Mesodermal cell (in vitro differentiated cells): Measurements from ENCODE around the gene GPANK1.

Source experiments
- H3K27ac ChIP-seq: 2 replicates; pipeline ENCODE4 v1.7.0; 2013; ENCODE audit warnings: mild to moderate bottlenecking, low read depth, low read length, moderate library complexity; ENCODE audit not compliant: severe bottlenecking
- H3K36me3 ChIP-seq: 2 replicates; pipeline ENCODE4 v1.7.1; 2013; ENCODE audit warnings: mild to moderate bottlenecking, low read length, moderate library complexity; ENCODE audit not compliant: control insufficient read depth, insufficient read depth
- H3K4me1 ChIP-seq: one replicate; pipeline ENCODE4 v1.7.1; 2013; ENCODE audit warnings: mild to moderate bottlenecking, low read length; ENCODE audit not compliant: insufficient read depth, control insufficient read depth, poor library complexity, severe bottlenecking
- H3K4me3 ChIP-seq: 2 replicates; pipeline ENCODE4 v1.7.0; 2013; ENCODE audit warnings: low read length, control low read depth, mild to moderate bottlenecking; ENCODE audit not compliant: insufficient read depth, poor library complexity, severe bottlenecking; ENCODE audit errors: extremely low read depth
- H3K9me3 ChIP-seq: 2 replicates; pipeline ENCODE4 v1.7.1; 2013; ENCODE audit warnings: mild to moderate bottlenecking, low read length, moderate library complexity; ENCODE audit not compliant: control insufficient read depth
- WGBS, 2 experiments: methylation state at CpG; one replicate each; pipeline ENCODE4 v1.1.5; 2013; ENCODE audit warnings: missing lambda C conversion rate in 2 of 2; ENCODE audit not compliant: insufficient coverage in 2 of 2; 5-methylcytosine and 5-hydroxymethylcytosine counted together

GPANK1 gene

DNA sequence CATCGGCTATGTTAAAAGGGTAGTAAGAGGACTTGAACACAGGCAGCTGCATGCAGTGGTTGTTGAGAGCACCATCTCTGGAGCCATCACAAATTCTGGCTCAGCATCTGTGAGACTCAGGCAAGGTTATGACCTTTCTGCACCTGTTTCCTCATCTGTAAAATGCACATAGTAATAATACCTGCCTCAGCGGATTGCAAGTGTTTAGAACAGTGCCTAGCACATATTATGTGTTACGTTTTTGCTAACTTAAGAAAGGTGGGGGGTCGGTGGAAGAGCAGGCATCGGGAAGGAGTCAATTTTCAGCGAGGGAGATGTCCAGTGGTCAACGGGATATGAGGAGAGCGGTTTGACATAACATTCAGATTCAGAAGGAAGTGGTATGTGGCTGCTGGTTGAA is 13.2 kb upstream of the GPANK1 start:
- 81 to 88% methylated on average over 7 to 8 of the region's 8 CpGs for WGBS, 2 experiments
- Histone ChIP-seq H3K9me3 (no peaks in the 10 kb centered on the region), H3K27ac (no peak overlapping the region), H3K36me3 (peaks cover 12% of the 10 kb centered on the region), H3K4me3 (no peak overlapping the region), H3K4me1 (peaks cover 9% of the 10 kb centered on the region)

DNA sequence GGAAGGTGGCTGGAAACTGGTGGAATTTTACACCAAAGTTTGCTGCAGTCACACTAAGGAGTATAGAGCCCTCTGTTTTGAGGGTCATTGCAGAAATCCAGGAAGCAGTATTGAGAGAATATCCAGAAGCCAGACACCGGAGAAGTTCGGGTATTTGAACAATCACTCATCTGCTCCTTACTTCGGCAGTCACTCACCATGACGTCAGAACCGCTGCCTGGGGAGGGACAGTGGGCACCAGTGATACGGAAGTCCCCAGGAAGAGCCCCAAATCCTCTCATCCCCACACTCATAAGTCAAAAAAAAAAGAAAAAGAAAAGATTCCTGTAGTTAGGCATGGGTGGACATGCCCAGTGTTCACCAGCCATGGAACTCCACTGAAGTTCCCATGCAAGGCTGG is 12.1 kb upstream of the GPANK1 start:
- peaks cover 5% of the 10 kb centered on the region for H3K4me1 ChIP-seq
- H3K4me3 ChIP-seq, result no peak overlapping the region
- H3K36me3 ChIP-seq, result peaks cover 21% of the 10 kb centered on the region
- no peak overlapping the region for H3K27ac ChIP-seq
- WGBS, 2 experiments, result 88 to 100% methylated on average over 2 to 4 of the region's 6 CpGs
- H3K9me3 ChIP-seq, result no peaks in the 10 kb centered on the region

DNA sequence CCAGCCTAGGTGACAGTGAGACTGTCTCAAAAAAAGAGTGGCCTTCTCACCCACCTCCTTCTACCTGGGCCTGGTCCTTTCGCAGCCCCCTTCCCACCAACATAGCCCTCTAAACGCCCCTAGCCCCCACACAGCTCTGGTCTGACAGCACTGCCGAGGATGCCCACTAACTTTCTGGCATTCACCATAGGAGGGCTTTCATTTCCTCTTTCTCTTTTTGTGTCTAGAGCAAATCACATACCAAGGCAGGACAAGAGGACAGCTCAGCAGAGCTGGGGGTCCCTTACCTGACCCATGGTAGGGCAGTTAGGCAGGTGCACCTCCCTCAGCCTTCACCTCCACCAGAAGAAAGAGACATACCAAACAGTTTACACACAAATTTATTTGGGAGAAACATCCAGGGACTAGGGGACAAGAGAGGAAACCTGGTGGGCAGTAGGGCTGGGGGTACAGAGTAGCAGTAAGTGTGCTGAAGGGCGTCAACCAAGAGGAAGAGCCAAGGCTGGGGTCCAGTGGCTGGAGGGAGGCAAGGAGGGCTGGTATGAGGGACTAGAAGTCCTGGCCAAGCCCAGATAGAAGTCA is 11.6 kb upstream of the GPANK1 start:
- 83 to 100% methylated on average over 2 to 4 of the region's 4 CpGs for WGBS, 2 experiments
- H3K9me3 ChIP-seq, result no peaks in the 10 kb centered on the region
- H3K4me1 ChIP-seq, result peaks cover 5% of the 10 kb centered on the region
- H3K27ac ChIP-seq, result no peak overlapping the region
- H3K4me3 ChIP-seq, result no peak overlapping the region
- peaks cover 26% of the 10 kb centered on the region for H3K36me3 ChIP-seq

DNA sequence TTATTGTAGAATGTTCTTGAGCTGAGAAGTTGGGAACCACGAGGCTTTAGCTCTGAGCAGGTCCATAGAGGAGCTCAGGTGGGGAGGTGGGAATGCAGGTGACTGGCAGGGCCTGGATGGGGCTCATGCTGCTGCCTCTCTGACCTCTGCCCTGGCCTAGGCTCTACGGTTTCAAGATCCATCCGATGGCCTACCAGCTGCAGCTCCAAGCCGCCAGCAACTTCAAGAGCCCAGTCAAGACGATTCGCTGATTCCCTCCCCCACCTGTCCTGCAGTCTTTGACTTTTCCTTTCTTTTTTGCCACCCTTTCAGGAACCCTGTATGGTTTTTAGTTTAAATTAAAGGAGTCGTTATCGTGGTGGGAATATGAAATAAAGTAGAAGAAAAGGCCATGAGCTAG is 4.9 kb upstream of the GPANK1 start, which contains the start of gene LY6G5B:
Gene LY6G5B (plus strand): TSS at position 301 of the 400 bp plus-strand sequence. CDS start 975 bp downstream, outside the sequence.
- Histone ChIP-seq H3K4me1 (peaks cover 4% of the 10 kb centered on the region), H3K4me3 (no peak within 1 kb of the TSS), H3K36me3 (peaks cover 68% of the 10 kb centered on the region), H3K27ac (no peak within 1 kb of the TSS), H3K9me3 (no peaks in the 10 kb centered on the region)
- 90 to 100% methylated on average over 2 to 6 of the region's 8 CpGs for WGBS, 2 experiments

DNA sequence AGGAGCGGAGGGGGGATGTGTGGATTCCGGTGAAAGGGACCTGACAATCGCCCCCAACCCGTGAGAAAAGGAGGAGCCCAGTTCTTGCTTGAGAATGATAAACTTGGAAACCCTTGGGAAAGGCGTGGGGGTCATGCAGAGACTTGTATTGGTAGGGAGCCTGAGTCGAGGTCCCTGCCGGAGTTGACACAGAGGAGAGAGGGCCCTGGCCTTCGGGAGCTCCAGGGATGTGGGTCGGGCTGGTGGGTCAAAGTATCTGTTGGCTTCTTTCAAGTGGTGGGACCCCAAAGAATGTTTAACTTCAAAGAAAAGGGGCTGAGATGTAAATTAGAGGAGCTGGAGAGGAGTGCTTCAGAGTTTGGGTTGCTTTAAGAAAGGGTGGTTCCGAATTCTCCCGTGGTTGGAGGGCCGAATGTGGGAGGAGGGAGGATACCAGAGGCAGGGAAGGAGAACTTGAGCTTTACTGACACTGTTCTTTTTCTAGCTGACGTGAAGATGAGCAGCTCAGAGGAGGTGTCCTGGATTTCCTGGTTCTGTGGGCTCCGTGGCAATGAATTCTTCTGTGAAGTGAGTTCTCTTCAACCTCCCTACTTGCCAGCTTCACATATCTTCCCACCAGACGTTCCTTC is 1.7 kb upstream of the GPANK1 start:
- Histone ChIP-seq H3K4me3 (peak overlapping the region; percentile 79), H3K27ac (peak overlapping the region; percentile 62), H3K4me1 (peaks cover 19% of the 10 kb centered on the region), H3K36me3 (peaks cover 67% of the 10 kb centered on the region), H3K9me3 (no peaks in the 10 kb centered on the region)
- 12 to 15% methylated on average over 13 to 14 of the region's 15 CpGs for WGBS, 2 experiments

DNA sequence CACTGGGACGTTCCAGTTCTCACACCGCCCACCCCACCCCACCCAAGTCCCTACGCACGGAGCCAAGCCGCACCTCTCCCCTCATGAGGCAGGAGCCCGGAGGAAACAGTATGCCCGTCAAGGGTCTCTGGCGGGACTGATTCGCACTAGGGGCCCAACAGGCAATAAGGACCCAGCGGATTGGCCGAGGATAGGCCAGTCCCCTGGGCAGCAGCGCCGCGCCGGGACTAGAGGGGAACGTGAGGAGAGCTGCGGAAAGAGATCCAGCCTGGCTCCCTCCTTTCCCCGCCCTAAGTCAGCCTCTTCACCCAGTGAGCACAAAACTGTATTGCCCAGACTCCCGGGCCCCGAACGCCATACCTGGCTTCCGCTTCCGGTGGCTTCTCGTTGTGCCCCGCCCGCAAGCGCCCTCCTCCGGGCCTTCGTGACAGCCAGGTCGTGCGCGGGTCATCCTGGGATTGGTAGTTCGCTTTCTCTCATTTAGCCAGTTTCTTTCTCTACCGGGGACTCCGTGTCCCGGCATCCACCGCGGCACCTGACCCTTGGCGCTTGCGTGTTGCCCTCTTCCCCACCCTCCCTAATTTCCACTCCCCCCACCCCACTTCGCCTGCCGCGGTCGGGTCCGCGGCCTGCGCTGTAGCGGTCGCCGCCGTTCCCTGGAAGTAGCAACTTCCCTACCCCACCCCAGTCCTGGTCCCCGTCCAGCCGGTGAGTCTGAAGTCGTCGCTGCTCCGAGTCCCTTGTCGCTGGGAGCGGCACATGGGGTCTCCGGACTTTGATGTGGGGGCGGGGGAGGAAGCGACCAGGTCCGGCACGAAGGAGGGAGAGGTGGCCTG is 922 bp upstream of the GPANK1 start, which contains the start of gene CSNK2B:
Gene CSNK2B (plus strand): TSS at position 580 of the 836 bp plus-strand sequence. CDS start 752 bp downstream, outside the sequence.
- Histone ChIP-seq H3K27ac (peak within 1 kb of the TSS; percentile 96), H3K9me3 (no peaks in the 10 kb centered on the region), H3K4me1 (peaks cover 19% of the 10 kb centered on the region), H3K36me3 (peaks cover 63% of the 10 kb centered on the region), H3K4me3 (peak within 1 kb of the TSS; percentile 79)
- WGBS, 2 experiments, result 0 to 1% methylated on average over 39 to 53 of the region's 63 CpGs

DNA sequence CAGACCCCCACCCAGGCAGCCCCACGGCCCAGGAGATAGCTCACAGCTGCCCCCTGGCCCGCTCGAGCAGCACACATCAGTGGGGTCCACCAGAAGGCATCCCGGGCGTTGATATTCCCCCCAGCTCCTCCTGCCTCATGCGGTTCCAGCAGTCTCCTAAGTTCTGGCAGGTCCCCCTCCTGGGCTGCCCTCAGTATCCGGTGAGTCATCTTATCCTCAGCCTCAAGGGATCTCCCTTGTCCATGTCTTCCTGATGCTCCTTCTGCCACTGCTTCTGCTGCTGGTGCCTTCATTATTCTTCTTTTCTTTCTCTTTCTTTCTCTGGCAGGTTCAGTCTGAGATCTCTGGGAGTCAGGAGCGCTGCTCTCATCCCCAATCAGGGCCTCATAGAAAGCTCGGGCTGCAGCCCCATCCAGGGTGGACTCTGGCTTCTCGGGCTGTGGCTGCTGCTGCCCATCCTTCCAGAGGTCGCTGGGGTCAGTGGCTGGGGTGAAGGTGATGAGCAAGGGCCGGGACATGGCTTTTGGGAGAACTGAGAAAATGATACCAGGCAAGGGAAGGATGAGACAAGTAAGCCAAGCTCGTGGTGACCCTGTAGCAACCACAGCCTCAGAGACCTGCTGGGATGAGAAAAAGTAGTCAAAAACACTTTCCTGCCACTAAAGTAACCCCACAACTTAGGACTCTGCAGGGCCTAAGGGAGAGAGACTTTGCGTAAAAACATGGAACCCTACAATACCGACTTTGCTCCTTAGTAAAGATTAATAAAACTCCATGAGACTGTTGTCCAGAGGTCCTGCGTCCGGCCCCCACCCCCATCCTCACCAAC is 622 bp downstream of the GPANK1 start:
- Histone ChIP-seq H3K4me3 (peak overlapping the region; percentile 79), H3K4me1 (peaks cover 26% of the 10 kb centered on the region), H3K36me3 (peaks cover 50% of the 10 kb centered on the region), H3K27ac (peak overlapping the region; percentile 96), H3K9me3 (no peaks in the 10 kb centered on the region)
- 27 to 38% methylated on average over 10 to 13 of the region's 17 CpGs for whole genome bisulfite sequencing, 2 experiments

DNA sequence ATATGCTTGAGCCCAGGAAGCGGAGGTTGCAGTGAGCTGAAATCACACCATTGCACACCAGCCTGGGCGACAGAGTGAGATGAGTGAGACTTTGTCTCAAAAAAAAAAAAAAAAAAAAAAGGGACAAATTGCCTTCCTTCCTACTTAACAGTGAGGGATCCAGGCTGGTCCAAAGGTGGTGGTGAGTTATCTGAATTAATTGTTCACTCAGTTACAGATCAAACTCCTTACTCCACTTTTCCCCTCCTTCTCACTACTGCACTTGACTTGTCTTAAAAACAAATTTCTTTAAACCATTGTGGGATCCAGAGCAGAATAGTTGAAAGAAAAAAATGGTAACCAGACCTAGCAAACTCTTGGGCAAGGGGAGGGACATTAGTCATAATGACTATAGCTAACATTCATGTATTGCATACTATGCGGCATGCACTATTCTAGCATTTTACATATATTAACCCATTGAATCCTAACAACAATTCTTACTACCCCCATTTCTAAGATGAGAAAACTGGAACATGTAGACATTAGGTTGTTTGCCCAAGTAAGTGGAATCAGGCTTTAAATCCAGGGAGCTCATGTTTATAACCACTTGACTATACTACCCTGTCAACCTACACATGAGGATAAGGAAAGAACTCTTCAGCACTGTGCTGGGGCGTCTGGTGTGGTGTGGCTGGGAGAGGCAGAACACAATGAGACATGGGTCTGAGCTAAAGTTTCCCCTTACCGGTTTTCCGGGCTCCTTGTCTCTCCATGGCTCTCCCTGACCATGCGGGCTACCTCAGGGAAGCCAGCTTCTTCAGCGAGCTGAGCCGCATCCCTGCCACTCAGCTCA is 1.5 kb downstream of the GPANK1 start:
- H3K9me3 ChIP-seq, result no peaks in the 10 kb centered on the region
- H3K27ac ChIP-seq, result peak overlapping the region; percentile 96
- WGBS, 2 experiments, result 63 to 82% methylated on average over 4 to 5 of the region's 9 CpGs
- peak overlapping the region; percentile 79 for H3K4me3 ChIP-seq
- peaks cover 50% of the 10 kb centered on the region for H3K36me3 ChIP-seq
- peaks cover 33% of the 10 kb centered on the region for H3K4me1 ChIP-seq

DNA sequence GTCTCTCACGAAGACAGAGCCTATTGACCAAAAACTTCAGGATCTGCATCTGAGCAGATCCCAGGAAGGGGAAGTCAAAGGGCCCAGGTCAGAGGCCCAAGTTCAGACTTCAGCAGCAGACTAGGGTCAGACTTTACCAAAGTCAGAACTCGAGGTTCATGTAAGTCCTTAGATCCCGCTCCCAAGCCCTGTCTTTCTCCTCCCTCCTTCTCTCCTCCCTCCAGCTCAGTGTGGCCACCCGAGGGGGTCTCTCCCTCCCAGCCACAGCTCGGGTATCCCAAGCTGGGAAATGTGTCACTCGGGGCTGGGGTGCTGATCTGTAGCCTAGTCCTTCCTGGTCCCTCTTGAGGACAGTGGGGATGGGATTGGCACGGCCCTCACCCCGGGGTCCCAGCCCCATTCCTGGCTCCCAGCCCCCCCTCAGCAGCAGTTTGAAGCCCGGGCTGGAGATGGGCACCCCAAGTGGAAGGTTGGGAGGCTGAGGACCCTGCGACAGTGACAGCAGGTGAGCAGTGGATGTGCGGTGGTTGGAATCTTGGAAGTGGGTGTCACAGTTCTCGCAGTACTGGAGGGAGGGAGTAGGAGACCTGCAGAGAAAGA is 2.6 kb downstream of the GPANK1 start:
- H3K4me1 ChIP-seq, result peaks cover 33% of the 10 kb centered on the region
- H3K27ac ChIP-seq, result no peak overlapping the region
- no peak overlapping the region for H3K4me3 ChIP-seq
- peaks cover 45% of the 10 kb centered on the region for H3K36me3 ChIP-seq
- H3K9me3 ChIP-seq, result no peaks in the 10 kb centered on the region
- WGBS, 2 experiments, result 90 to 94% methylated on average over 6 to 8 of the region's 12 CpGs
